ENCODE data around the gene CSF1.
"Not testable (repeated sequence)": the region's sequence is repeated elsewhere in the genome, so short reads cannot be mapped to it uniquely, and the experiment has no call there.

The CSF1 gene, protein sequence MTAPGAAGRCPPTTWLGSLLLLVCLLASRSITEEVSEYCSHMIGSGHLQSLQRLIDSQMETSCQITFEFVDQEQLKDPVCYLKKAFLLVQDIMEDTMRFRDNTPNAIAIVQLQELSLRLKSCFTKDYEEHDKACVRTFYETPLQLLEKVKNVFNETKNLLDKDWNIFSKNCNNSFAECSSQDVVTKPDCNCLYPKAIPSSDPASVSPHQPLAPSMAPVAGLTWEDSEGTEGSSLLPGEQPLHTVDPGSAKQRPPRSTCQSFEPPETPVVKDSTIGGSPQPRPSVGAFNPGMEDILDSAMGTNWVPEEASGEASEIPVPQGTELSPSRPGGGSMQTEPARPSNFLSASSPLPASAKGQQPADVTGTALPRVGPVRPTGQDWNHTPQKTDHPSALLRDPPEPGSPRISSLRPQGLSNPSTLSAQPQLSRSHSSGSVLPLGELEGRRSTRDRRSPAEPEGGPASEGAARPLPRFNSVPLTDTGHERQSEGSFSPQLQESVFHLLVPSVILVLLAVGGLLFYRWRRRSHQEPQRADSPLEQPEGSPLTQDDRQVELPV

DNA sequence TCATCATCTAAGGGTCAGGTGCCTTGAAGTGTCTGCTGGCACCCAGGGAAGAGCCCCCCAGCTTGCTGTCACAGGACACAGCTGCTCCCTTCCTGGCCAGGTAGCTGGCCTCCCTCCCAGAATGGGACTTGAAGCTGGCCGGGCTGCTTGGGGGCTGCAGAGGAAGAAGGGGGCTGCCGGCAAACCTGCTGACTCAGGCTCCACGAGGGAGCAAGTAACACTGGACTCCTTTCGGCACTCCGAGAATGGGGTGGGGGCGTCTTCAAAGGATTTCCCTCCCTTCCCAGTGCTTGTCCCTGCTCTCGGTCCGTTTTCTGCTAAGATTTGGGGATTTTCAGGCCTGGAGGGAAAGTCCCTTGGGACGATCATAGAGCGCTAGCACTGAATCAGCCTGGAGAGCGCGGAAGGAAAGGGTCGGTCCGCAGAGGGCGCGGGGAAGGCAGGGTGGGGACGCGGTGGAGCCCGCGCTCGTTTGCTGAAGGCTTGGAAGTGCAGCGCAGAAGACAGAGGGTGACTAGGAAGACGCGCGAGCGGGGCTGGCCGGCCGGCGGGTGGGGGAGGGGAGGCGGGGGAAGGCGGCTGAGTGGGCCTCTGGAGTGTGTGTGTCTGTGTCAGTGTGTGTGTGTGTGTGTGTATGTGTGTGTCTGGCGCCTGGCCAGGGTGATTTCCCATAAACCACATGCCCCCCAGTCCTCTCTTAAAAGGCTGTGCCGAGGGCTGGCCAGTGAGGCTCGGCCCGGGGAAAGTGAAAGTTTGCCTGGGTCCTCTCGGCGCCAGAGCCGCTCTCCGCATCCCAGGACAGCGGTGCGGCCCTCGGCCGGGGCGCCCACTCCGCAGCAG, at the start of gene CSF1:
TSS of gene CSF1 (plus strand) at position 727 of the 840 bp plus-strand sequence. CDS start 175 bp downstream, outside the sequence.
- DNase-seq (ENCODE audit: low read depth in 2 of 2): peak; percentile 63 to 66

DNA sequence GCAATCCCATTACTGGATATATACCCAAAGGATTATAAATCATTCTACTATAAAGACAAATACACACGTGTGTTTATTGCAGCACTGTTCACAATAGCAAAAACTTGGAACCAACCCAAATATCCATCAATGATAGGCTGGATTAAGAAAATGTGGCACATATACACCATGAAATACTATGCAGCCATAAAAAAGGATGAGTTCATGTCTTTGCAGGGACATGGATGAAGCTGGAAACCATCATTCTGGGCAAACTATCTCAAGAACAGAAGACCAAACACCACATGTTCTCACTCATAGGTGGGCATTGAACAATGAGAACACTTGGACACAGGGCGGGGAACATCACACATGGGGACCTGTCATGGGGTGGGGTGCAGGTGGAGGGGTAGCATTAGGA, 49.0 kb upstream of the CSF1 start:
- DNase-seq (ENCODE audit: low read depth in 2 of 2): not testable (repeated sequence)

DNA sequence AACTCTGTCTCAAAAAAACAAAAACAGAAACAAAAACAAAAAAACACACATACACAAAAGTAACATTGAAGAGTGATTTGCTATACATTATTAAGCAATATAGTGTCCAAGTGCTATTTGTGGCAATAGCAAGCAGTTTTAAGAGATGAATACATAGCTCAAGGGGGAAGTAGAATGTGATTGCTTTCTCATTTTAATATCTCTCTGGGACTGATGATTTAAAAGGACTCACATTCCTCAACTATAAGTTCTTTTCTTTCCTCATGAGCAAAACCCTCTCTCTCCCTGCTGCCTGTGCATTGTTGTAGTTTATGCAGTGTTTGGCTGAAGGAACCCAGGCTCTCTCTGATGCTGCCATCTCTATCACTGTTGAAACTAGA, 47.0 kb upstream of the CSF1 start:
- no peak for DNase-seq (ENCODE audit: low read depth in 2 of 2)

DNA sequence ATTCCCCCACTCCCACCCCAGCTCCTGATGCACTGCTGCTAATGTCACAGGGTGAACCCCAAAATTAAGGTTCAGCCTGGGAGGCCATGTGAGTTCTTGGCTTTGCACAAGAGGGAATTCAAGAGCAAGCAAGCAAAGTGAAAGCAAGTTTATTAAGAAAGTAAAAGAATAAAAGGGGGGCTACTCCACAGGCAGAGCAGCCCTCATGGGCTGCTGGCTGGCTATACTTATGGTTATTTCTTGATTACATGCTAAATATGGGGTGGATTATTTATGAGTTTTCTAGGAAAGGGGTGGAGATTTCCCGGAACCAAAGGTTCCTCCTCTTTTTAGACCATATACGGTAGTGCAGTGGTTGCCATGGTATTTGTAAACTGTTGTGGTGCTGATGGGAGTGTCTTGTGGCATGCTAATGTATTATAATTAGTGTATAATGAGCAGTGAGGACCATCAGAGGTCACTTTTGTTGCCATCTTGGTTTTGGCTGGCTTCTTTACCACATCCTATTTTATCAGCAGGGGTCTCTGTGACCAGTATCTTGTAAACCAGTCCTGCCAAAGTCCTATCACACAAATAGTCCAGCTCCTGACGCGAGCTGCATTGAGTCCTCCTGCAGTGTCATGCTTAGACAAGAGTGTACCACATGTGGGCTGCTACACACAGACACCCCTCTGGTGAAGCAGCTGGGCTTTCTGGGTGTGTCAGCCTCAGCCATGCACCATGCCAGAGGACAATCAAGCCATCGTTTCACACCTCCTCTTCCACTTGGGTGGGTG, 46.4 kb upstream of the CSF1 start:
- no peak for DNase-seq (ENCODE audit: low read depth in 2 of 2)

DNA sequence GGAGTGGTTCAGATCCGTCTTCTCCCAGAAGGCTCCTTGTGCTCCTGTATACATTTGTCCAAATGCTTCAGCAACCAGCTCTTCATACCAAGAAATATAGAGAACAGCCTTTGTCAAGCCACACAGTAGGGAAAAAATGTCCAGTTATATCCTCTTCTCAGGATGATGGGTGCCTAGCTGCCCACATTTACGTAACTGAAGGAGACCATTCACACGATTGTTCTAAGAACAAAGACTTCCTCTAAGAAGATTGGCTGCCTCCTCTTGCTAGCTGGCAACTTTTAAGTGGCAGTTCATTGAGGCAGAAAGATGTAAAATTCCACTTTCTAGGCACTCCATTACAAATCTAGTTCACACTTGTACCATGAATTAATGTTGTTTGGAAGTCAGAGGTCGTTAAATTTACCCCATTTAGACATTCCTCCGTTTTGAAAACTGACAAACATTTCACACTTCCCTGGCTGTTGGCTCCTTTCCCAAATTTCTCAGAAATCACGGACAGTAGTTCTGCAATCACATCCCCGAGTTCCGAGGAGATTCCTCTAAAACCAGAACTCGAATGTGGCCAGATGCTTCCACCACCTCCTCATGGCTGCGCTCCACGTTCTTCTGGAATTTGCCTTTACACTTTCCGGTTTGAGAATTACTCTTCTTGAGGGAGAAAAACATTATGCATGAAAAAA, 45.6 kb upstream of the CSF1 start:
- DNase-seq (ENCODE audit: low read depth in 2 of 2): no peak

DNA sequence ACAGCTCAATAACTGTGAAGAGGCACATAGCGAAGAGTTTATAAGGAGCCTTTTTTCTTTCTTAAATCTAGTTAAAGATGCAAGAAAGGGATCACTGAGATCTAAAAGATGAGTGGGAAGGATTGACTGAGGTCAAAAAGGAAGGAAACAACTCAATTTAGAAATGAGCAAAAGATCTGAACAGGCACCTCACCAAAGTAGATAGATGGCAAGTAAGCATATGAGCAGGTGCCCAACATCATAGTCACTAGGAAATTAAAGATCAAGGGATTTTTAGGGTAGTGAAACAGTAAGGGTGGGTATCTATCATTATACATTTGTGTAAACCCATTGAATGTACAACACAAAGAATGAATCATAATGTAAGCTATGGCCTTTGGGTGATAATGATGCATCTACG, 44.6 kb upstream of the CSF1 start:
- DNase-seq (ENCODE audit: low read depth in 2 of 2): no peak

DNA sequence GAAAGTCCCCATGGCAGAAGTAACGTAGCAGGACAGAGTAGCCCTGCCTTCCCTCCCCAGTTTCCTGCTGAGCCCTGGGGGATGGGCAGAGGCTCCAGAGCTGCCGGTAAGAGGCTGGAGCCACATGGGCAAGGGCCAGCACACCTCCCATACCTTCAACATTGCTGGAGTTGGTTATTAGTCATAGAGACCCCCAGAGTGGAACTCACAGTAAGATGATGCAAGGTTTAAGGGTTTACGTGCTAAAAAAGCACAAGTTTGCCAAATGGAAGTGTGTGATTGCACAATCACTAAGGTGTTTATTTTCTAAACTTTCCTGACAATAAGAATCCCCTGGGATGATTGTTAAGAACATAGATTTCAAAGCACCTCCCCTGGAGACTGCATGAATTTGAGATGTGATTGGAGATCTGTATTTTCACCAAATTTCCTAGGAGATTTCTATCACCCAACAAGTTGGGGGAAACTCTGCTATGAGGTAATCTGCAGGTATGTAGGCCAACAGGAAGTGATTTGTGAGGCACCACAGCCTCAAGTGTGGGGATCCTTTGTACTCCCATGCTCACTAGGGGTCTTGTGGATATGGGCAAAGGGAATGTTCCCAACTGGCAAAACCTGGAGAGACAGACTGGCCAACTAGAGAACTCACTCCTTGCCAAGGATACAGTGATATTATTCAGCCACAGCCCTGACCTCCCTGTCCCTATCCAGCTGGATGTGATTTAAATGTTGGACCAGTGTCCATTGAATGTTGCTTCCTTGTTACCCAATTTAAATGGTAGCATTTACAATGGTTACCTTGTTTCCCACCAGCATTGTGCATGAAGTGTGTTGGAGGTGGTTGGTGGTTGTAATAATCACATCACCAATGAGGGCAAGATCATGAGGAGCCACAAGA, 37.1 kb upstream of the CSF1 start:
- no peak for DNase-seq (ENCODE audit: low read depth in 2 of 2)

DNA sequence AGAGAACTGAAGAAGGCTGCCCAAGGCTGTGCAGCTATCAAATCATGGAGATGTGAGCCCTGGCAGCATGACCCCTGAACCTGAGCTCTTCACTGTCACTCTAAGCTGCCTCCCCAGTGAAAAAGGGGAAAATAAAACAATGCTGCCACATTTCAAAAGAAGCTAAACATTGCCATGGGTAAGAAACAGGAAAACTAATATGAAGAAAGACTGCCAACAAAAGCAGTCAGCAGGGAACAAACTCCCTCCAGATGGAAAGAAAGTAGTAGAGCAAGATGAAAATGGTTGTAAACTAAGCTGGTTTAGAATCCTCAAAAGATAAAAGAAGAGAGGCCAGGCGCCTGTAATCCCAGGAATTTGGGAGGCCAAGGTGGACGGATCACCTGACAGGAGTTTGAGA, 36.2 kb upstream of the CSF1 start:
- DNase-seq (ENCODE audit: low read depth in 2 of 2): no peak

DNA sequence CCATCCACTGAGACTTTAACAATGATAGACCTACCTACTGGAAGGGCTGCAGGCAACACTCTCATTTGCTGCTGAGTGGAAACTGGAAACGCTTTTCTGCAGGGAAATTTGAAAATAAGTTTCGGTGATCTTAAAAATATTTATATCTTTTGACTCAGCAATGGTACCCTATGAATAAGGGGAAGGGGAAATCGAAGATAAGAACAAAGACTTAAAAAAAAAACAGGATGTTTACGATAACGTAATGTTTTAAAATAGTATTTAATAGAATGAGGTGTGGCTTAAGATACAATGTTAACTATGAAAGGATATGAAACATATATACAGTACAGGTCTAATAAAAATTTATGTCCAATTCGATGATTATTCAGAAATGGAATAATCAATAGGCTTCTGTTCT, 34.8 kb upstream of the CSF1 start:
- DNase-seq (ENCODE audit: low read depth in 2 of 2): no peak

DNA sequence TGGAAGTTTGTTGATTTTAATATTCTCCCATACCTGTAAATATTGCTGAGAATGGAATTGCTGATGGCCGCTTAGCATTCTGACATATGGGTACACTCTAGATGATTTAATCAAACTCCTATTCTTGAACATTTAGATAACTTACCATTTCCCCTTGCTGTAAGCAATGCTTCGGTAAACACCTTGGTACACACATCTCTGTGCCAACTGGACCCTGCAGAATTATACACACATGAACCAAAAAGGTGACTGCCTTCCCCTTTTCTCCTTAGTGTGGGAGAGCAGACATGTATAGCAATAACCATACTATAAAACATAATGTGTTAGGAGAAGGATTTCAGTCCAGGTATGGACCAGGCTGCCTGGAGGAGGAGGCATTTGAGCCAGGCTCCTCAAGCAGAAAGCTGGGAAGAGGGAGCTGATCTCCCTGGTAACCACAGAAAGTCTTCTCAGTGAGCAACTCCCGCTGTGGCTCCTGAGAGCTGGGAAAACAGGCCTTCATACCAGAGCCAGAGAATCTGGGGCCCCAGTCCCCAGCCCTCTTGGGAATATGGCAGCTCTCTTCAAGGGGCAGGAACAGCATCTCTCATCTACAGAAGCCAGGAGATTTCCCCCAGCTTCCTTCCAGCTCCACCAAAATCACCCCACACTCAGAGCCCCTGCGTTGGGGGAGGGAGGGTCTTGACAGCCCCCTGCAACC, 33.9 kb upstream of the CSF1 start:
- no peak for DNase-seq (ENCODE audit: low read depth in 2 of 2)

DNA sequence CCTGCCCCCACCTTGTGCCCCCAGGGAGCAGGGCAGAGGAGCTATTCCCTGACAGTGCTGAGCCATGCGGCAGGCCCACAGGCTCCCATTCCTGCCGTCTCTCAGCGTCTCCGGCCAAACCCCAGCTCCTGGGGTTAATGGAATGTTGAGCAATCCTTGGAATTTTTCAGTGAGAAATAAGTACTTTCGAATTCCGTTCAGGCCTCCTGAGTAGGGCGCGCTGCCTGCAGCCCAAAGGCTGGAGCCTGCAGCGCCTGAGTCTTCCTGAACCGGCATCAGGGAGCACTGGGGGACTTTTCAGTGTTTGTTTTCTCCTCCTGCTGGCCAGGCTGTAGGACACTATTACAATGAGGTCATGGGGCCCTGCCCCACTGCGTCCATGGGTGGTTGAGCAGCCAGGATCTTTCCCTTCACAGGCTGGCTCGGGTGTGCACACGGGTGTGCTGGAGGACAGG, 33.3 kb upstream of the CSF1 start:
- DNase-seq (ENCODE audit: low read depth in 2 of 2): no peak

DNA sequence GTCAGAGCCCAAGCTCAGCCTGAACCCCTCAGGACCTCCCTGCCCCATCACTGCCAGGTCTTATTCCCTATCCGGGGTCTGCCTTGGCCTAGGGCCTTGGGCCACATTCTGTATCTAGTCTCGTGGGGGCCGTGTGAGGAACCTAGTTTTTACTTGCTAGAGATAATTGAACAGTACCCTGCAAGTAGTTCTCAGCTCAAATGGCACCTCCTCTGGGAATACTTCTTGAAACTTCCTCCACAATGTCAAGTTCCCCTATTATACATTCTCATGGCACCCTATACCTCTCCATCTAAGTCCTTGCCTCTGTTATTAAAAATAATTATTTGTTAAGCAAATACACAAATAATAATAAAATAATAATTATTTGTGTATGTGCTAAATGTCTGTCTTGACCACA, 32.9 kb upstream of the CSF1 start:
- DNase-seq (ENCODE audit: low read depth in 2 of 2): no peak

DNA sequence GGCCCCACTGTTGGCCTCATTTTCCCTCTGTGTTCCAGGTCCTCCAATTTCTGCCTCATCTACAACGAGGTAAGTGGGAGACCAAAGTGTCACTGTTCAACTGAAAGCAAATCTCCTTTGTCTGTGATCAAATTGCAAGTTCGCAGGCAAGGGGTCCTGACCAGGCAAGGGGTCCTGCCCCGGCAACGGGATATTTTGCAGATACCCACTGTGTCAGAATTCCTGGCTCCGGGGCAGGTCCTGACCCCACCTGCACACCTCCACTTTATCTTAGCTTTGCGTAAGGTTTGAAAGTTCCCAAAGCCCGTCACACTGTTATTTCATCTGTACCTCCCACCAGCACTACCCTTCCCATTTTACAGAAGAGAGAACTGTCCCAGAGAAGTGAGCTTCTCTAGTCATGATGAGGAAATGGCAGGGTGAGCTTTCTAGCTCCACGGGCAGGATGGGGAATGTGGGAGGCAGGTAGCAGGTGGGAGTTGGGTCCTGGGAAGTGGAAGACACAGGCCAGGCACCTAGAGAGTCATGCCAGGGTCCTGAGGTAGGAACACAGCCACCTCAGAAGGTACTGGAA, 32.0 kb upstream of the CSF1 start:
- DNase-seq (ENCODE audit: low read depth in 2 of 2): no peak

DNA sequence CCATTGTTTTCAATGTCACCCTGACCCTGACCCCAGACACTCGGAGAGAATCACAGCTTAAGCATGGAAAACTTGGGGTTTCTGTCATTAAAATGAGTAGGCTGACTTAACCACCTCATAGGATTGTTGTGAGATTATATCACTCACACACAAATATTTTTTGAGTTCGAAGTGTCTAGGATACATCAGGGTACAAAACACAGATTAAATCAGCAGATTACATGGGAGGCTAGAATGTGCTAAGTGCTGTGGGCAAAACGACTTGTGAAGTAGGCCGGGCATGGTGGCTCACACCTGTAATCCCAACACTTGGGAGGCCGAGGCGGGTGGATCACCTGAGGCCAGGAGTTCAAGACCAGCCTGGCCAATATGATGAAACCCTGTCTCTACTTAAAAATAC, 31.3 kb upstream of the CSF1 start:
- not testable (repeated sequence) for DNase-seq (ENCODE audit: low read depth in 2 of 2)

DNA sequence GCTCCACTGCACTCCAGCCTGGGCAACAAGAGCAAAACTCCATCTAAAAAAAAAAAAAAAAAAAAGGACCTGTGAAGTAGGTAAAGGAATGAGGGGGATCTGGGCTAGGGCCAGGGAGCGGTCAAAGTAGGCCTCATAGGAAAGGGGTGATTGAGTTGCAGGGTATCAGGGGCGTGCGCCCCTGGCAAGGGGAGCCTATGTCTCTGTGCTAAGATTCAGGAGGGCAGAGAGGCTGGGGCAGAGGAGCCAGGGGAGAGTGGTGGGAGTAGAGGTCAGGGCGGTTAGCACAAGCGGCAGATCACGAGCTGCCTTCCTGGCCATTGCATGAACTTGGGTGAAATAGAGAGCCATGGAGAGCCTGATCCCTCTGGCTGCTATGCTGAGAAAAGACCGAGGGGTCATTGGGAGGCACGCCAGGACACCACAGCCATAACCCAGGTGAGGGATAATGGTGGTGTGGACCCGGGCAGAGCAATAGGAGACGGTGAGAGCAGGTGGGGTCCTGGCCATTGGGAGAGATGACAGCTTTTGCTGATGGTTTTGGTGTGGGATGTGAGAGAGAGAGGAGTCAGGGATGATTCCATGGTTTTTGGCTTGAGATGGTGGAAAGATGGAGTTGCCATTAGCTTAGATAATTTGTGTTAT, 30.6 kb upstream of the CSF1 start:
- no peak for DNase-seq (ENCODE audit: low read depth in 2 of 2)

DNA sequence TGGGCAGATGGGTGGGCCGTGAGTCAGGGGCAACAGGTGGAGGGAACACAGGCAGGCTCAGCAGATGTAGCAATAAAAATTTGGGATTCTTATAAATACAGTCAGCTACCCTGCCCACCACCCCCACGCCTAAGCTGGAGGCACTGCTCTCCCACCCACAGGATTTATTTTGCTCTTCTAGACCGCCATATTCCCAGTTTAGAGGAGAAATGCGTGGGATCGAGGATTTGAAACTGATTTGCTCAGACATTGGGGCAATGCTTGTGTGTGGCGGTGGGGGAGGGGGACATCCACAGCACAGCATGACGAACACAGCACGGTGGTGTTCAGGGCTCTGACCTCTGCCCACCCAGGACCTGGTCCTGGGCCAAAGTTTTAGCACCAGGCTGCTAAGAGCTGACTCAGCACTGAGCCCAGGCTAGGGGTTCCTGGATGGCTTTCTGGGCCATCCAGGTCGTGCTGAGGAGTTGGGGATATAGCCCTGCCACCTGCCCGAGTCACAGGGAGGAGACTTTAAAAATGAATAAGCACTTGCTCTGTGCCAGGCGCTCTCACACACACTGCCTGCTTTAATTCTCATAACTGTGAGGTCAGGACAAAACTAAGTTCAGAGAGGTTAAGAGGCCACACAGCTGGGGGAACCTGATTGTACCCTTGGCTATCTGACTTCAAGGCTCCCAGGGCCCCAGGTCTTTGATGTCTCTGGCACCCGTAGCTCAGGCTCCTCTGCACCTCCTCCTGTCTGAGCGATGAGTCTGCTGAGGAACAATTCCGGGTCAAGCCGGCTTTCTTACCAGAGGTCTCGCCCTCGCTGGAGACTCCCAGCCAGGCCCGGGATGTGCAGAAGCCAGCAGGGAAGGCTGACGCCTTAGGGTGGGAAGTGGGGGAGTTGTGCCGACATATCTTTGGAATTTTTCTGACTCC, 29.4 kb upstream of the CSF1 start:
- DNase-seq (ENCODE audit: low read depth in 2 of 2): no peak

DNA sequence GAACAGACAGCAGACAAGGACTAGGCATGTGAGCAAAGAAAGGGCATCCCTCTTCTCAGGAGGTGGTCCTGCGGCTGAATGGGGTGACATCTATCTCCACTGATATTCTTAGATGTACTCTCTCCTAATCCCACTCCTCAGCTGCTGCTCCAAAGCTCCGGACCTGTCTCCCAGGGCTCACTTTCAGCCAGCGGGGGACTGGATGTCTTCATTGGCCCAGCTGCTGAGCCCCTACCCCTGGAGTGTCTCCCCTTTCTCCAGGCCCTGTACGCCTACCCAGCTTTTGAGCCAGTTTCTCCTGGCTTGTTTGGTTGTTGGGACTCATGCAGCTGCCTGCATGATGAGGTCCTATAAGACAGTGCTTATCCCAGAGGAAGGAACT, 28.8 kb upstream of the CSF1 start:
- DNase-seq (ENCODE audit: low read depth in 2 of 2): no peak
